HepG2 (cell line): ENCODE results near the gene DDAH2. TPM values are rescaled to one million over a fixed set of nuclear protein-coding genes. Genes with fewer than 3 reads are reported as not detected.

Experiments
- CCDC6 ChIP-seq: sonication (generic); formaldehyde crosslinking; IDR thresholded peaks from 2 replicates; pipeline ENCODE4 v1.8.1; 2022; ENCODE audit warnings: mild to moderate bottlenecking, missing genetic modification reagents, moderate library complexity
- CHD2 ChIP-seq: IDR thresholded peaks from 2 replicates; pipeline ENCODE4 v1.6.1; 2011; ENCODE audit warnings: low read depth, low read length, improper control_type of control experiment
- ETV6 ChIP-seq: sonication (generic); formaldehyde crosslinking; conservative IDR thresholded peaks from 2 replicates; pipeline ENCODE4 v1.4.0; 2020; ENCODE audit warnings: missing genetic modification reagents
- ISX ChIP-seq: sonication (generic); formaldehyde crosslinking; conservative IDR thresholded peaks from 2 replicates; pipeline ENCODE4 v1.5.0; 2020; ENCODE audit warnings: missing genetic modification reagents
- MIER3 ChIP-seq: IDR thresholded peaks from 2 replicates; pipeline ENCODE4 v1.6.1; 2016; ENCODE audit warnings: missing compliant biosample characterization, borderline replicate concordance
- NKX3-1 ChIP-seq: sonication (generic); formaldehyde crosslinking; IDR thresholded peaks from 2 replicates; pipeline ENCODE4 v1.5.0; 2020; ENCODE audit warnings: missing genetic modification reagents
- NONO ChIP-seq, 2 experiments: fragments of 450-650 bp in 1 of 2; sonication (generic) in 1 of 2; formaldehyde crosslinking in 1 of 2; IDR thresholded peaks in 1 of 2; conservative IDR thresholded peaks in 1 of 2; 2 replicates each; pipeline versions ENCODE4 v1.6.1 to v1.8.0; 2017 to 2022; ENCODE audit warnings: mild to moderate bottlenecking in 1 of 2, missing genetic modification reagents in 1 of 2, moderate library complexity in 1 of 2
- POLR2G ChIP-seq: fragments of 200-400 bp; formaldehyde crosslinking; IDR thresholded peaks from 2 replicates; pipeline ENCODE4 v1.6.1; 2018; ENCODE audit warnings: mild to moderate bottlenecking, low read depth, low read length, moderate library complexity
- RAD21 ChIP-seq: fragments of 450-650 bp; formaldehyde crosslinking; IDR thresholded peaks from 2 replicates; pipeline ENCODE4 v1.5.0; 2020; ENCODE audit warnings: mild to moderate bottlenecking
- RERE ChIP-seq: IDR thresholded peaks from 2 replicates; pipeline ENCODE4 v1.6.1; 2016; ENCODE audit warnings: low read depth, missing genetic modification reagents, missing compliant biosample characterization
- RORA ChIP-seq: sonication (generic); formaldehyde crosslinking; IDR thresholded peaks from 2 replicates; pipeline ENCODE4 v1.5.0; 2020; ENCODE audit warnings: mild to moderate bottlenecking, missing genetic modification reagents, moderate library complexity
- SSRP1 ChIP-seq: IDR thresholded peaks from 2 replicates; pipeline ENCODE4 v1.6.1; 2016; ENCODE audit warnings: control low read depth
- TCF7L2 ChIP-seq: IDR thresholded peaks from 2 replicates; pipeline ENCODE4 v1.6.1; 2011; ENCODE audit warnings: mild to moderate bottlenecking, low read depth, low read length, moderate library complexity
- TSC22D2 ChIP-seq: sonication (generic); formaldehyde crosslinking; IDR thresholded peaks from 2 replicates; pipeline ENCODE4 v1.5.1; 2020; ENCODE audit warnings: missing genetic modification reagents, mild to moderate bottlenecking, borderline replicate concordance
- ZFP36L1 ChIP-seq: sonication (generic); formaldehyde crosslinking; IDR thresholded peaks from 2 replicates; pipeline ENCODE4 v1.8.0; 2022; ENCODE audit warnings: mild to moderate bottlenecking, missing genetic modification reagents, moderate library complexity
- ZFYVE20 ChIP-seq: sonication (generic); formaldehyde crosslinking; IDR thresholded peaks from 2 replicates; pipeline ENCODE4 v1.8.0; 2023; ENCODE audit warnings: low read depth, mild to moderate bottlenecking, moderate library complexity, missing genetic modification reagents, borderline replicate concordance
- ZNF224 ChIP-seq: sonication (generic); formaldehyde crosslinking; IDR thresholded peaks from 2 replicates; pipeline ENCODE4 v1.5.0; 2020; ENCODE audit warnings: mild to moderate bottlenecking, missing genetic modification reagents
- ZNF644 ChIP-seq: IDR thresholded peaks from 2 replicates; pipeline ENCODE4 v1.6.1; 2016; ENCODE audit warnings: low read depth
- ZNF883 ChIP-seq: sonication (generic); formaldehyde crosslinking; IDR thresholded peaks from 2 replicates; pipeline ENCODE4 v1.5.1; 2020; ENCODE audit warnings: mild to moderate bottlenecking, missing genetic modification reagents; ENCODE audit errors: not compliant biosample characterization
- polyA plus RNA-seq, 8 experiments: library from polyadenylated mRNA; depleted of rRNA in 3 of 8; stranded (reverse) in 7 of 8; unstranded in 1 of 8; fragments of >200 nt; fragmentation: Illumina TruSeq in 4 of 8; extraction: Trizol in 4 of 8; gene quantifications; 2 replicates each; pipeline versions ENCODE4 v1.2.1 to v1.2.3, GENCODE V29; 2011 to 2016; ENCODE audit warnings: low read depth in 4 of 8, missing spikeins in 1 of 8, mixed read lengths in 1 of 8; ENCODE audit not compliant: insufficient read depth in 1 of 8
- total RNA-seq, 5 experiments: library from RNA; depleted of rRNA; stranded (reverse); fragments of >200 nt; fragmentation: Illumina TruSeq; extraction: Trizol; gene quantifications; 2 replicates each; pipeline ENCODE4 v1.2.3, GENCODE V29; 2016; ENCODE audit warnings: low read depth in 1 of 5
- TF ChIP-seq, protein P1 (sequence below): sonication (generic); formaldehyde crosslinking; IDR thresholded peaks from 2 replicates; pipeline ENCODE4 v1.5.1; 2020; ENCODE audit warnings: missing genetic modification reagents, mild to moderate bottlenecking, borderline replicate concordance
- TF ChIP-seq, protein P2 (sequence below): sonication (generic); formaldehyde crosslinking; IDR thresholded peaks from 2 replicates; pipeline ENCODE4 v1.5.0; 2020; ENCODE audit warnings: mild to moderate bottlenecking, missing genetic modification reagents, borderline replicate concordance

Gene DDAH2
- total and polyA plus RNA-seq, 2 of the 13 experiments (the other 11 are each of a cell fraction or from before 2014, with no cell fraction given) = 16.4 to 21.1 TPM

DNA sequence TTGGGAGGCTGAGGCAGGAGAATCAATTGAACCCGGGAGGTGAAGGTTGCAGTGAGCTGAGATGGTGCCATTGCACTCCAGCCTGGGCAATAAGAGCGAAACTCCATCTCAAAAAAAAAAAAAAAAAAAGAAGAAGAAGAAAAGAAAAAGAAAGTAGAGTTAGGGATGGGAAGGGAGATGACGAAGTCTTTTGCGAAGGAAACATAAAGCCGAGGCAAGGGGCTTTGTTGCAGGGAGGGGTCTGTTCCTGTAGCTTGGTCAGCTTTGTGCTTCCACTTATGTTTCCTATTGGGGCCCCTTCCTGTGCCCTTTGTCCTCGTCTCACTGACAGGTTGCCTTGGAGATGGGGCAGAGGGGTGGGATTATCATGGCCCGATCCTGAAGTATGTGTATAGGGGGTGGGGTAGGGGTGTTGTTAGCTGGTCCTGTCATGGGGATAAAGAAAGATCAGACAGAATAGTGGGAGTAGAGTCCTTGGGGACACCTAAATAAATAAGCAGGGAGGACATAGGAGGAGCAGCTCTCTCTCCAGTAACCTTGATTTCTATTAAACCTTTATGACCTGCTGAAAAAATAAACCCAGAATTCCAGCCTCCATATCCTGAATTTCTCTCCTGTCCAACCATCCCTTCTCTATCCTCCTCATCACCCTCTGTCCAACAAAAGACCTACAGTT, 8.4 kb upstream of the DDAH2 start (continued):
- TF ChIP-seq ZNF644 (CRISPR knock-in tag) = 0 out of 2 replicates have a peak, but pooled peaks have one; percentile 46
- TF ChIP-seq NONO (IDR thresholded peaks at IDR 0.05) = no peak
- TF ChIP-seq NONO (CRISPR knock-in tag; conservative IDR thresholded peaks at IDR 0.05) = peak; percentile 69
- TF ChIP-seq RERE (CRISPR knock-in tag) = peak; percentile 77
- TF ChIP-seq TSC22D2 (CRISPR knock-in tag) = no peak
- TF ChIP-seq, protein P1, sequence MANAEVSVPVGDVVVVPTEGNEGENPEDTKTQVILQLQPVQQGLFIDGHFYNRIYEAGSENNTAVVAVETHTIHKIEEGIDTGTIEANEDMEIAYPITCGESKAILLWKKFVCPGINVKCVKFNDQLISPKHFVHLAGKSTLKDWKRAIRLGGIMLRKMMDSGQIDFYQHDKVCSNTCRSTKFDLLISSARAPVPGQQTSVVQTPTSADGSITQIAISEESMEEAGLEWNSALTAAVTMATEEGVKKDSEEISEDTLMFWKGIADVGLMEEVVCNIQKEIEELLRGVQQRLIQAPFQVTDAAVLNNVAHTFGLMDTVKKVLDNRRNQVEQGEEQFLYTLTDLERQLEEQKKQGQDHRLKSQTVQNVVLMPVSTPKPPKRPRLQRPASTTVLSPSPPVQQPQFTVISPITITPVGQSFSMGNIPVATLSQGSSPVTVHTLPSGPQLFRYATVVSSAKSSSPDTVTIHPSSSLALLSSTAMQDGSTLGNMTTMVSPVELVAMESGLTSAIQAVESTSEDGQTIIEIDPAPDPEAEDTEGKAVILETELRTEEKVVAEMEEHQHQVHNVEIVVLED (CRISPR knock-in tag) = no peak
- no peak for TF ChIP-seq RAD21
- peak; percentile 62; the same call in 1 of the 2 replicates for TF ChIP-seq CHD2
- no peak for TF ChIP-seq ZFP36L1 (CRISPR knock-in tag)
- TF ChIP-seq TCF7L2 = peak; percentile 70; the same call in 1 of the 2 replicates
- TF ChIP-seq CCDC6 (CRISPR knock-in tag) = 0 out of 2 replicates have a peak, but pooled peaks have one; percentile 21
- no peak for TF ChIP-seq ZFYVE20 (CRISPR knock-in tag)
- TF ChIP-seq, protein P2, sequence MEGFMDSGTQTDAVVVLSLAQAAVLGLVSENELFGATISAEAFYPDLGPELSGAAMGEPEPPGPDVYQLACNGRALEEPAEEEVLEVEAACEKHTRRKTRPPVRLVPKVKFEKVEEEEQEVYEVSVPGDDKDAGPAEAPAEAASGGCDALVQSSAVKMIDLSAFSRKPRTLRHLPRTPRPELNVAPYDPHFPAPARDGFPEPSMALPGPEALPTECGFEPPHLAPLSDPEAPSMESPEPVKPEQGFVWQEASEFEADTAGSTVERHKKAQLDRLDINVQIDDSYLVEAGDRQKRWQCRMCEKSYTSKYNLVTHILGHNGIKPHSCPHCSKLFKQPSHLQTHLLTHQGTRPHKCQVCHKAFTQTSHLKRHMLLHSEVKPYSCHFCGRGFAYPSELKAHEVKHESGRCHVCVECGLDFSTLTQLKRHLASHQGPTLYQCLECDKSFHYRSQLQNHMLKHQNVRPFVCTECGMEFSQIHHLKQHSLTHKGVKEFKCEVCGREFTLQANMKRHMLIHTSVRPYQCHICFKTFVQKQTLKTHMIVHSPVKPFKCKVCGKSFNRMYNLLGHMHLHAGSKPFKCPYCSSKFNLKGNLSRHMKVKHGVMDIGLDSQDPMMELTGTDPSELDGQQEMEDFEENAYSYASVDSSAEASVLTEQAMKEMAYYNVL (CRISPR knock-in tag) = no peak
- peak; percentile 23; the same call in 1 of the 2 replicates for TF ChIP-seq NKX3-1
- TF ChIP-seq ETV6 (CRISPR knock-in tag) = peak; percentile 73; the same call in 1 of the 2 replicates
- TF ChIP-seq ZNF224 (CRISPR knock-in tag) = no peak
- no peak for TF ChIP-seq RORA (CRISPR knock-in tag)
- TF ChIP-seq ISX (CRISPR knock-in tag) = no peak
- peak; percentile 72 for TF ChIP-seq POLR2G
- peak; percentile 46; the same call in 1 of the 2 replicates for TF ChIP-seq MIER3 (CRISPR knock-in tag)
- peak; percentile 93 for TF ChIP-seq SSRP1 (CRISPR knock-in tag)
- TF ChIP-seq ZNF883 (CRISPR knock-in tag) = no peak
